Measurements from ENCODE around the gene CDH13.

Gene CDH13

DNA sequence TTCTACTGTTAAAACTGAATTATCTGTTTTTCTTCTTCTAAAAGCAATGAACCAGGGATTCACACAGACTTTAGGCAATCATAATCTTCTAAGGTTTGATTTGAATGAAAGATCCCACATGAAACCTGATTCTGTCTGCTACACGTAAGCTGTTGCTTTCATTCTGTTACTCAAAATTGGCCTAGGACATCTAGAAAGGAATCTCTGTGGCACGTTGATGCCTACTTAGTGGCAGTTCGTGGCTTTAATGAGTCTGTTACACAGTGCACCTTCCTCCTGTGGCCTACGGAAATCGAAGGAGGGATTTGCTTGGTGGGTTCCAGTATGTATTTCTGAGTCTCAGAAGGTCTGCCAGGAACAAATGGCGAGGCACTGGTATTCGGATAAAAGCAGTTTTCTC, 691.6 kb downstream of the CDH13 start:
- no peak for DNase-seq

DNA sequence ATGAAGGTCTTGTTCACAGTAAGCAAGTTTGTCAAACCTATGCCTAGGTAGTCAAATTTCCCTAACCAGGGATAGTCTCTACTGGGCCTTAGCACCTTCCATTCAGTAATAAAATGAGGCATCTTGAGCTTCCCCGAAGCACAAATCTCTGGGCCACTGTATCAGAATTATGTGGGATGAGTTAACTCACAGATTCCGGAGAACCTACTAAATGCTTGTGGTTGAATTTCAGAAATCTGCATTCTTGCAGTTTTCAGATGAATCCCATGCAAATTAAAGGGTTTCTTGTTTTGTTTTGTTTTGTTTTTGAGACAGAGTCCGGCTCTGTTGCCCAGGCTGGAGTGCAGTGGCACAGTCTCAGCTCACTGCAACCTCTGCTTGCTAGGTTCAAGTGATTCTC, 702.2 kb downstream of the CDH13 start:
- DNase-seq = no peak

- DNase-seq = no peak
Observed at GRCh38 chr16:83329441-83329840, 702.7 kb downstream of the CDH13 start.

DNA sequence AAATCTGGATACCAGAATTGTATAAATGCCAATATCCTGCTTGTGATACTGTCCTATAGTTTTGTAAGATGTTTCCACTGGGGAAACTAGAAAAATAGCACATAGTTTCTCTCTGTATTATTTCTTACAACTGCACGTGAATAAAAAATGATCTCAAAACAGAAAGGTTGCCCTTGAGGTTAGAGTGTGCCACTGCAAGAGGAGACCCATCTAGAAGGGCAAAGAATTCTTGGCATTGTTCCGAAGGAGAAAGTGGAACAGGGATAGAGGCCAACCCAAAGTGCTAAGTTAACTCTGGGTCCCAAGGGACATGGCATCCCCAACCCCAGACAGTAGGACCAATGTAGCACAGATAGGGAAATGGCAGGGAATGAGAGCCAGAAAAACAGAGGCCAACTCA, 703.5 kb downstream of the CDH13 start:
- no peak for DNase-seq

GRCh38 chr16:83335076-83335475, 708.3 kb downstream of the CDH13 start:
- no peak for DNase-seq

GRCh38 chr16:83336603-83337002, 709.8 kb downstream of the CDH13 start:
- peak; percentile 1 for DNase-seq

DNA sequence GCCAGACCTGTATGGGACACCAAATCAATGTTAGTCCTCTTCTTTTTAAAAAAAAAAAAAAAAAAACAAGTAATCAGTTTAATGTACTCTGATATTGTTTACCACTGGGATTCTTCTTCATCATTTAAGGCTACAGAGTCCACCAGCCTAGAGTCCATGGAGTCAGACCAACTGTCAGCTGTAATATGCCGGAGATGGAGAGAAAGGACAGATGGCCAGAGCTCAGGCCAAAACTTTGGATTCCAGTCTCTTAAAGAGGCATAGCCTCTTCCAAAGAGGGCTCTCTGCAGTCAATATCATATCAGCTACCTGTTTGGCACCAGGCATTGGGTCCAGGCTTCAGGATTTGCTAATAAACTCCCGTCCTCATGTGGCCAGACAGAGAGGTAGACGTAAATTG, 711.4 kb downstream of the CDH13 start:
- DNase-seq = no peak

DNA sequence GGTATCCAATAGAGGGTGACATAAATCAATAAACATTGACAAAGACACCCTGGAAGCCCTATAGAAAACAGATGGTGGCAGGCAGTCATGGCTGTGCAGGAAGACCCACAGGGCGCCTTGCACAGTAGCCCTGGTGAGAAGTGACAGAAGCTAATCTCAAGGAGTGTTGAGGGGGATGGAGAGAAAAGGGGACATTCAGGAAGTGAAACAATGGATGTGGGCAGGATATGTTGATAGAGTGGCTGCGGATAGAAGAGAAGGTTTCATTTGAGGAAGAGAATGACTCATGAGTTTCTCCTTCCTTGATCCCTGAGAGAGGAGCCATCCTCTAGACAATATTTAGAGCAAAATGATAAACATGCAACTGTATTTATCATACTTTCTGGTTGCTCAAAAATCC, 712.2 kb downstream of the CDH13 start:
- DNase-seq = no peak

DNA sequence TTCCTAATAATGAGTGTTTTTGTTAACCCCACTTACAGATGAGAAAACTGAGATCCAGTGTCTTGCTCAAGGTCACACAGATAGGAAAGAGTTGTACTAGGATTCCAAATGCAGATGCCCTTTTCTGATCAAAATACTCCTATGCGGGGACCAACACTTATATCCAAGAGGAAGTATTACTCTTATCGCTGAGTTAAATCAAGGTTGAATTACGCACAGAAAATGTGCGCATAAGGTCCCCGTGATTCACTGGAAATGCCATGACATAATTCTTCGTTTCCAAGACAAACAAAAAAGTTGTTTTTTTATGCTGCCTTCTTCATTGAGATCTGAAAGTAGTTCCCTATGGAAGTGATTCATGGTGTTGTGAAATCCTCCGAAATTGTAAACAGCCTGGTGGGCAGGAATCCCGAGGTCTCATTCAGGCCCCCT, 717.2 kb downstream of the CDH13 start:
- DNase-seq = no peak

- DNase-seq = no peak
Observed at GRCh38 chr16:83345846-83346640, 719.3 kb downstream of the CDH13 start.

GRCh38 chr16:83348991-83349390, 722.2 kb downstream of the CDH13 start:
- no peak for DNase-seq

DNA sequence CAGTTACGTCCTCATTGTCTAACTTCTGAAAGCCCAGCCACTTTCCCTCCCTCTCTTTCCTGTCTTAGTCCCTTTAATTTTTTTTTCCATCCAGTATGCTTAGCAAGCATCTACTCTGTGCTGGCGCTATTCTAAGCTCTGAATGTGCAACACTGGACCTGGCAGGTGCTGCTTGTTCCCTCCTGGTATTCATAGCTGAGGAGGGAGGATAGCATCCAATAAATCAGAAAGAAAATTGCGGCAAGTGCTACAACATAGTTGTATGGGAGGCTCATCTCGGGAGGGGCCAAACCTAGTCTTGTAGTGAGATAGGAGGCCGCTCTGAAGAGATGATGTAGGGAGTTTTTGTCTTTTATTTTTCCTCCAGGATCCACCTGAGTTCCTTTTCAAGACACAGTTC, 723.7 kb downstream of the CDH13 start:
- DNase-seq = no peak

- DNase-seq = no peak
Observed at GRCh38 chr16:83351846-83352245, 725.1 kb downstream of the CDH13 start.

- DNase-seq = no peak
Observed at GRCh38 chr16:83353241-83353640, 726.5 kb downstream of the CDH13 start.

- DNase-seq = no peak
Observed at GRCh38 chr16:83354015-83354414, 727.2 kb downstream of the CDH13 start.

DNA sequence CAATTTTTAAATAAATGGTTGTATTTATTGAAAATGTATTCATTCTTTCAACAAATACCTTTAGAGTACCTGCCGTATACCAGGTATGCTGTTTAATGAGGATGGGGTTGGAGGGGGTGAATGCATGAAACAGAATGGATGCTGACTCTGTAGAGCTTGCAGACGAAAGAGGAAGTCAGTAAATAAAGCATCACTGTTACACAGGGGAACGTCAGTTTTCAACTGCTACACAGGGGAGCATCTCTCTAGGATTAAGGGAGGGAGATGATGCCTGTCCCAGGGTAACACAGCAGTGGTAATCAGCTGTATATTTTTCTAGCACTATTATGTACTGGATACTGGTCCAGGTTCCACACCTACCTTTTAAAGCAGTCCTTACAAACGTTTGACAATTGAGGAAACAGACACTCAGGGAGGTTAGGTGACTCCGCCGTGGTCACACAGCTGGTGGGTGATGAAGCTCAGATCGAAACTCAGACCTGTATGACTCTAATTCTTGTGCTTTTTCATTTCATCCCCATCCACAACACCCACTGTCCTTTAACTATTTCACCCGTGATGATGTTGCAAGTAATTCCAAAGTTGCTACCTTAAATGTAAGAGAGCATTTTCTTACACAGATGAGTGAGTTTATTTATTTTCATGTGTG, 728.9 kb downstream of the CDH13 start:
- no peak for DNase-seq

- peak; percentile 16 for DNase-seq
Observed at GRCh38 chr16:83356266-83356665, 729.5 kb downstream of the CDH13 start.

GRCh38 chr16:83356986-83357385, 730.2 kb downstream of the CDH13 start:
- DNase-seq = no peak

GRCh38 chr16:83363521-83363920, 736.8 kb downstream of the CDH13 start:
- no peak for DNase-seq

DNA sequence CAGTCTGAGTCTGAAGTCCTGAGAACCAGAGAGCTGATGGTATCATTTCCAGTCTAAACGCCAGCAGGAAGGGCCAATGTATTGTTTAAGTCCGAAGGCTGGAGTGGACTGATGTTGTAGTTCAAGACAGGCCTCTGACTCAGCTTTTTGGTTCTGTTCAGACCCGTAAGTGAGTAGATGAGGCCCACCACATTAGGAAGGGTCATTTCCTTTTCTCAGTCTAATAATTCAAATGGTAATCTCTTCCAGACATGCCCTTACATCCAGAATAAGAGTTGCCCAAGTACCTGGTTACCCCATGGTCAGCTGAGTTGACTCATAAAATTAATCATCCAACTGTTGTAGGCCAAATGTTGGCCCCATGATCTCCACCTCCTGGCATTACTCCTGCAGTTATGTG, 738.4 kb downstream of the CDH13 start:
- no peak for DNase-seq

- no peak for DNase-seq
Observed at GRCh38 chr16:83366228-83366627, 739.5 kb downstream of the CDH13 start.

DNA sequence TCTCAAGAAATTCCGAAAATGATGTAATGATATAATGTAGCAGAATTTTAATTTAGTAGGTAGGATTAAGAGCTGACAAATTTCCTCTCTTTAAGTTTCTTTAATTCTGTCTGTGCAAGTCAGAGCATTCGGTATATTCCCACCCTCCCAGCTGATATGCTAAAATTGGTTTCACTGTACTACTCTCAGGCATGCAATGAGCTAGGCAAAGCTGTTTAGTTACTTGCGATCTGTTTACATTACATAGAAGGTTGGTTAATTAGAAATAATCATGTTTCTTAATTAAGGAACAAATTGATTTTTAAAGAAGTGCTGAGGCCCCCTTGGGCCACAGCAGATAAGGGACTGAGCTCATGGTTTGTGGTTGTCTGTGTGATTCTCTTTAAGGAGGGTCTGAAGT, 748.2 kb downstream of the CDH13 start:
- DNase-seq = no peak

DNA sequence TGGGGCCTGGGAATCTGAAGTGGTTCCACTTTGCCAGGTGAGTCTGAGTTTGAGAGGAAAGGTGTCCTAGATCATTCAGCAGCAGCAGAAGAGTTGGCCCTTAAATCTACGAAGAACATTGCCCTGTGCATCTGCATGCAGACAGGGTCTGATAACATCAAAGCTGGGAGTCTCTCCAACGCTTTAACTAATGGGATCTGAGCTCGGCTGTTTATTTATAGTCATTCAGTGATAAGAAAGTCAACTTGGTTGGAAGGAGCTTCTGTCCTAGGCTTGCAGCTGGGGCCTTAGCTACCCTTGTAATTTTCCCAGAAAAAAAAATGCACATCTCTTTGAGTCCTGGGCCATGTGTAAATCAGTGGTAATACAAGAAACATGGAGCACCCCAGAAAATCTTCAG, 763.0 kb downstream of the CDH13 start:
- no peak for DNase-seq

GRCh38 chr16:83390759-83391158, 764.0 kb downstream of the CDH13 start:
- DNase-seq = no peak

GRCh38 chr16:83392743-83393142, 766.0 kb downstream of the CDH13 start:
- no peak for DNase-seq
